ENCODE measurements around the gene RNF225. TPM values are rescaled to one million over a fixed set of nuclear protein-coding genes. Genes with fewer than 3 reads are reported as not detected.
"Not testable (repeated sequence)": the region's sequence is repeated elsewhere in the genome, so short reads cannot be mapped to it uniquely, and the experiment has no call there.

The RNF225 gene
- total RNA-seq, 6 donors from 2014 or later: 0.27 to 5.2 (median 2.0) TPM; not detected in 3

DNA sequence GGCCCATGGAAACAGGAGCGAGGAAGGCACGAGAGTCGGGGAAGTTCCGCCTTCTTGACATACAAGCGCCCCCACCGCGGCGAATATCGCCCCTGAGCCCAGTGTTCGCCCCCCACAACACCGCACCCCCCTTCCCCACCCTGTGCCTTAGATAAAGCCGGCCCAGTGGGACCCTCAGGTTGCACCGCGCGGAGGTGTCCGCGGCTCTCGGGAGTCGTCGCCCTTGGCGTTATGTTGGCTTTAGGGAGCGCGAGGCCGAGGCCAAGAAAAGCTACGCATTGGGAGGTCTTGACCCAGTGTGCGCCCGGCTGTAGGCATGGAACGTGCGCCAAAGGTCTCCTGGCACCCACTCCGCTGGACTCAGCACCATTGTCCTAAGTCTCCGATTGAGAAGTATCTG is 45.1 kb downstream of the RNF225 start:
- Histone ChIP-seq H3K27me3 (no peaks in the 10 kb centered on the region), H3K4me3 (peak overlapping the region; percentile 59 to 85 (median 72)), H3K27ac (peak overlapping the region; percentile 76 to 85 (median 82)), H3K36me3 (peaks cover 5 to 22% (median 18%) of the 10 kb centered on the region in 4 donors), H3K9me3 (peaks cover 13 to 38% (median 29%) of the 10 kb centered on the region in 4 donors), H3K4me1 (peaks cover 12 to 20% (median 16%) of the 10 kb centered on the region in 4 donors)
- WGBS, 2 donors: 18 to 42% methylated on average over 3 to 29 of the region's 31 CpGs
- peak in 1 of 2 donors; percentile 82 for DNase-seq
- no peak for ATAC-seq (ENCODE audit: low FRiP score in 2 of 2)
- TF ChIP-seq POLR2A (IDR thresholded peaks at IDR 0.05) (peak in 1 of 4 donors; percentile 18), EP300 (IDR thresholded peaks at IDR 0.05) (no peak)

GRCh38 chr19:58442986-58443385 is 47.5 kb downstream of the RNF225 start:
- H3K36me3 ChIP-seq; H3K27ac ChIP-seq; DNase-seq; ATAC-seq (ENCODE audit: low FRiP score in 2 of 2); H3K4me3 ChIP-seq; H3K27me3 ChIP-seq: not testable (repeated sequence)
- WGBS, 2 donors: 86 to 89% methylated on average over 7 of the region's 7 CpGs
- H3K9me3 ChIP-seq: peaks cover 0 to 15% (median 8%) of the 10 kb centered on the region in 4 donors
- peaks cover 12 to 20% (median 16%) of the 10 kb centered on the region in 4 donors for H3K4me1 ChIP-seq

Small RNA genes lying within 50 kb of the gene (small RNA-seq; reads per million reads assigned to genes)
- 0 reads per million in 4 donors for gene MIR4754
- gene RNA5SP473: 0 to 1.2 (median 0) reads per million in 4 donors

Other genes starting within 250 kb of the RNF225 start
- gene ZNF329, start 244.9 kb upstream of the RNF225 start, total RNA-seq: 10 to 100 TPM in 1 of 6 donors, 1 to 10 TPM in 5; 4.9 to 18.4 (median 7.1) TPM
- gene ZNF274, start 212.6 kb upstream of the RNF225 start, total RNA-seq: 10 to 100 TPM; 19.0 to 63.9 (median 26.4) TPM
- 10 to 100 TPM; 12.8 to 36.7 (median 20.8) TPM for gene ZNF544, start 166.7 kb upstream of the RNF225 start, total RNA-seq
- gene ZNF8, start 116.7 kb upstream of the RNF225 start, total RNA-seq: 10 to 100 TPM in 1 of 6 donors, 1 to 10 TPM in 5; 4.5 to 13.6 (median 7.1) TPM
- 10 to 100 TPM; 24.3 to 50.5 (median 37.0) TPM for gene ERVK3-1, start 90.3 kb upstream of the RNF225 start, total RNA-seq
- gene ZSCAN22, start 68.7 kb upstream of the RNF225 start, total RNA-seq: 1 to 10 TPM; 1.8 to 6.3 (median 3.7) TPM
- gene A1BG, start 42.2 kb upstream of the RNF225 start, total RNA-seq: 10 to 100 TPM in 5 of 6 donors, 1 to 10 TPM in 1; 8.4 to 26.6 (median 16.4) TPM
- gene ZNF497, start 32.9 kb upstream of the RNF225 start, total RNA-seq: 10 to 100 TPM in 1 of 6 donors, 1 to 10 TPM in 5; 1.5 to 15.7 (median 4.0) TPM
- gene ZNF837, start 14.6 kb upstream of the RNF225 start, total RNA-seq: 1 to 10 TPM; 1.8 to 9.4 (median 3.7) TPM
- gene RPS5, start 8.4 kb upstream of the RNF225 start, total RNA-seq: 1,000 to 10,000 TPM in 1 of 6 donors, 100 to 1,000 TPM in 5; 291 to 1,408 (median 829) TPM
- gene ZNF584, start 13.0 kb downstream of the RNF225 start, total RNA-seq: 10 to 100 TPM in 4 of 6 donors, 1 to 10 TPM in 2; 7.4 to 31.0 (median 13.1) TPM
- gene ZNF132, start 44.5 kb downstream of the RNF225 start, total RNA-seq: 10 to 100 TPM in 1 of 6 donors, 1 to 10 TPM in 5; 3.5 to 18.9 (median 5.0) TPM
- gene ZNF324B, start 56.0 kb downstream of the RNF225 start, total RNA-seq: 10 to 100 TPM in 3 of 6 donors, 1 to 10 TPM in 3; 6.9 to 18.9 (median 9.8) TPM
- 10 to 100 TPM; 10.8 to 39.8 (median 18.0) TPM for gene ZNF324, start 71.4 kb downstream of the RNF225 start, total RNA-seq
- 10 to 100 TPM; 10.1 to 30.4 (median 14.4) TPM for gene ZNF446, start 80.7 kb downstream of the RNF225 start, total RNA-seq
- 10 to 100 TPM in 1 of 6 donors, 1 to 10 TPM in 5; 1.6 to 12.2 (median 6.9) TPM for gene SLC27A5, start 116.3 kb downstream of the RNF225 start, total RNA-seq
- gene ZBTB45, start 124.2 kb downstream of the RNF225 start, total RNA-seq: 10 to 100 TPM; 11.9 to 19.7 (median 15.0) TPM
- gene TRIM28, start 148.4 kb downstream of the RNF225 start, total RNA-seq: 100 to 1,000 TPM; 197 to 283 (median 213) TPM
- gene CHMP2A, start 159.4 kb downstream of the RNF225 start, total RNA-seq: 100 to 1,000 TPM in 5 of 6 donors, 10 to 100 TPM in 1; 75.4 to 162 (median 123) TPM
- 10 to 100 TPM; 33.0 to 53.9 (median 41.6) TPM for gene UBE2M, start 163.0 kb downstream of the RNF225 start, total RNA-seq
- 100 to 1,000 TPM in 1 of 6 donors, 10 to 100 TPM in 5; 34.8 to 162 (median 45.5) TPM for gene MZF1, start 177.7 kb downstream of the RNF225 start, total RNA-seq